PC-9 (cell line): ENCODE data around the gene SYTL5. TPM values are rescaled to one million over a fixed set of nuclear protein-coding genes. Genes with fewer than 3 reads are reported as not detected.

Experiments
- BruUV-seq: library from RNA; stranded (reverse); fragments of 400-500 nt; replicated peaks from 2 replicates; lab custom pipeline; 2021; lab: Mats Ljungman, UMichigan
- CTCF ChIA-PET: fragments of 300-600 bp; sonication (Branson Sonifier 250); formaldehyde crosslinking; loops from one replicate; lab custom pipeline; 2022; ENCODE audit warnings: antibody characterized with exemption; lab: Charles Lee
- POLR2A ChIA-PET: fragments of 300-600 bp; sonication (Branson Sonifier 250); formaldehyde crosslinking; loops from one replicate; lab custom pipeline; 2022; ENCODE audit warnings: antibody characterized with exemption; ENCODE audit not compliant: unreplicated experiment; lab: Charles Lee
- DNase-seq, 2 experiments: peaks; one replicate each; pipeline versions ENCODE4 v3.0.0 to v3.0.0-alpha.2; 2015 to 2022; ENCODE audit warnings: mixed read lengths in 1 of 2
- H2AFZ ChIP-seq: fragments of 200-600 bp; sonication (generic); 2 replicates; pipeline ENCODE4 v1.8.1; 2017; ENCODE audit warnings: antibody characterized with exemption
- H3F3A ChIP-seq: fragments of 200-600 bp; sonication (generic); 2 replicates; pipeline ENCODE4 v1.8.1; 2017; ENCODE audit warnings: antibody characterized with exemption, mild to moderate bottlenecking, low read depth; ENCODE audit not compliant: insufficient read depth
- H3K27ac ChIP-seq: fragments of 200-600 bp; sonication (generic); 2 replicates; pipeline ENCODE4 v1.6.1; 2016; ENCODE audit warnings: mixed run types
- H3K27me3 ChIP-seq: fragments of 200-600 bp; sonication (generic); 2 replicates; pipeline ENCODE4 v1.6.1; 2016; ENCODE audit warnings: low read depth, mixed run types; ENCODE audit not compliant: insufficient read depth
- H3K36me3 ChIP-seq: fragments of 200-600 bp; sonication (generic); 2 replicates; pipeline ENCODE4 v1.6.1; 2016; ENCODE audit warnings: low read depth, mixed run types
- H3K4me1 ChIP-seq: fragments of 200-600 bp; sonication (generic); replicated peaks from 2 replicates; pipeline ENCODE4 v1.6.1; 2016; ENCODE audit warnings: mixed run types; ENCODE audit not compliant: insufficient read depth
- H3K4me2 ChIP-seq: fragments of 200-600 bp; sonication (generic); 2 replicates; pipeline ENCODE4 v1.6.1; 2017; ENCODE audit warnings: mixed run types
- H3K4me3 ChIP-seq: fragments of 200-600 bp; sonication (generic); 2 replicates; pipeline ENCODE4 v1.6.1; 2016; ENCODE audit warnings: mixed run types
- H3K79me2 ChIP-seq: fragments of 200-600 bp; sonication (generic); 2 replicates; pipeline ENCODE4 v1.6.1; 2017; ENCODE audit warnings: low read depth, mixed run types
- H3K9me2 ChIP-seq: fragments of 200-600 bp; sonication (generic); 2 replicates; pipeline ENCODE4 v1.8.1; 2017; ENCODE audit warnings: mild to moderate bottlenecking; ENCODE audit not compliant: insufficient read depth
- H3K9me3 ChIP-seq: fragments of 200-600 bp; sonication (generic); 2 replicates; pipeline ENCODE4 v1.8.1; 2016; ENCODE audit warnings: low read depth; ENCODE audit not compliant: insufficient read depth
- H4K20me1 ChIP-seq: fragments of 200-600 bp; sonication (generic); 2 replicates; pipeline ENCODE4 v1.8.1; 2017; ENCODE audit not compliant: insufficient read depth
- EZH2 ChIP-seq: fragments of 200-600 bp; sonication (generic); IDR thresholded peaks from 2 replicates; pipeline ENCODE4 v1.8.0; 2017; ENCODE audit warnings: antibody characterized with exemption, low read depth
- intact Hi-C: fragments of 100-400 bp; cut with micrococcal nuclease; formaldehyde crosslinking; loops from one replicate; pipeline ENCODE4 v1.10.0; 2022; ENCODE audit not compliant: unreplicated experiment
- total RNA-seq: library from RNA; stranded (reverse); gene quantifications from 2 replicates; pipeline ENCODE4 v1.2.3, GENCODE V29; 2021
- TF ChIP-seq, protein P1 (sequence below): fragments of 200-600 bp; sonication (generic); conservative IDR thresholded peaks from 2 replicates; pipeline ENCODE4 v1.6.1; 2017; ENCODE audit warnings: mixed run types, antibody characterized with exemption, mild to moderate bottlenecking, moderate library complexity

The SYTL5 gene
- total RNA-seq, 1 experiment from 2014 or later: not detected

DNA sequence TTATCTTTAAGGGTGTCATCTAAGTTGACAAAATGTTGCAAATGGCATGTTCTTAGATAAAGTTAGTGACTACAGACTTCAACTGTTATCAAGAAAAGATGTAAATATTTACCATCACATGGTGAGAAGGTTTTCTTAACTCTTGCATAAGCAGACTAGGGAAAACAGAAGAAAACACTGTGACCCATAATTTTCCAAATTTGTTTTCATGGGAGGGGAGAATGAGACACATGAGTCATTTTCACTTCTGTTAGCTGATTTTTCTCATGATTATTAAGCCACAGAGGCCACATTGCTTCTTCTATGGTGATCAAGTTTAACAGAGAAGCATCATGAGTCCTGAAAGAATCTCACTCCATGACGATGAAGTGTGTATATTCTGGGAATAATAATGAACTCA lies 30.2 kb upstream of the SYTL5 start:
- Histone ChIP-seq H4K20me1 (no peaks in the 10 kb centered on the region), H3K27me3 (no peaks in the 10 kb centered on the region), H3K4me1 (no peaks in the 10 kb centered on the region), H3K9me2 (no peaks in the 10 kb centered on the region), H2AFZ (no peak overlapping the region), H3K9me3 (no peaks in the 10 kb centered on the region), H3K36me3 (no peaks in the 10 kb centered on the region), H3K4me3 (no peak overlapping the region), H3F3A (no peaks in the 10 kb centered on the region), H3K79me2 (no peaks in the 10 kb centered on the region), H3K27ac (no peak overlapping the region), H3K4me2 (no peak overlapping the region)
- no peak for DNase-seq
- BruUV-seq: no TSS peak
- intact Hi-C loops: no loop called here
- TF ChIP-seq, protein P1, sequence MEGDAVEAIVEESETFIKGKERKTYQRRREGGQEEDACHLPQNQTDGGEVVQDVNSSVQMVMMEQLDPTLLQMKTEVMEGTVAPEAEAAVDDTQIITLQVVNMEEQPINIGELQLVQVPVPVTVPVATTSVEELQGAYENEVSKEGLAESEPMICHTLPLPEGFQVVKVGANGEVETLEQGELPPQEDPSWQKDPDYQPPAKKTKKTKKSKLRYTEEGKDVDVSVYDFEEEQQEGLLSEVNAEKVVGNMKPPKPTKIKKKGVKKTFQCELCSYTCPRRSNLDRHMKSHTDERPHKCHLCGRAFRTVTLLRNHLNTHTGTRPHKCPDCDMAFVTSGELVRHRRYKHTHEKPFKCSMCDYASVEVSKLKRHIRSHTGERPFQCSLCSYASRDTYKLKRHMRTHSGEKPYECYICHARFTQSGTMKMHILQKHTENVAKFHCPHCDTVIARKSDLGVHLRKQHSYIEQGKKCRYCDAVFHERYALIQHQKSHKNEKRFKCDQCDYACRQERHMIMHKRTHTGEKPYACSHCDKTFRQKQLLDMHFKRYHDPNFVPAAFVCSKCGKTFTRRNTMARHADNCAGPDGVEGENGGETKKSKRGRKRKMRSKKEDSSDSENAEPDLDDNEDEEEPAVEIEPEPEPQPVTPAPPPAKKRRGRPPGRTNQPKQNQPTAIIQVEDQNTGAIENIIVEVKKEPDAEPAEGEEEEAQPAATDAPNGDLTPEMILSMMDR: no peak
- no peak for TF ChIP-seq EZH2
- CTCF ChIA-PET: no interaction called here
- POLR2A ChIA-PET: no interaction called here

DNA sequence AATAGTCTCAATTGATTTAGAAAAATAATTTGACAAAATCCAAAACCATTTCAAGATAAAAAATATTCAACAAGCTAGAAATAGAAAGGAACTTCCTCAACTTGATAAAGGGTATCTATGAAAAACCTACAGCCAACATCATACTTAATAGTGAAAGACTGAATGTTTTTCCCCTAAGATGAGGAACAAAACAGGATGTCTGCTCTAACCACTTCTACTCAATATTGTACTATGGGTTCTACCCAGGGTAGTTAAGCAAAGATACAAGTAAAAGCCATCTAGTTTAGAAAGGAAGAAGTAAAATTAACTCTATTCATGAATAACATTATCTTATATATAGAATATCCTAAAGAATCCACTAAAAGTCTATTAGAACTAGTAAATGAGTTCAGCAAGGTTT lies 21.5 kb upstream of the SYTL5 start:
- Histone ChIP-seq H3K9me2 (no peaks in the 10 kb centered on the region), H3K9me3 (no peaks in the 10 kb centered on the region), H3K79me2 (no peaks in the 10 kb centered on the region), H3K4me2 (no peak overlapping the region), H3F3A (no peaks in the 10 kb centered on the region), H3K27ac (no peak overlapping the region), H2AFZ (no peak overlapping the region), H3K27me3 (no peaks in the 10 kb centered on the region), H3K36me3 (no peaks in the 10 kb centered on the region), H3K4me3 (no peak overlapping the region), H3K4me1 (no peaks in the 10 kb centered on the region), H4K20me1 (no peaks in the 10 kb centered on the region)
- BruUV-seq: no TSS peak
- intact Hi-C loops: no loop called here
- ChIA-PET CTCF (no interaction called here), POLR2A (no interaction called here)
- no peak for TF ChIP-seq EZH2
- TF ChIP-seq, protein P1: no peak
- no peak for DNase-seq

DNA sequence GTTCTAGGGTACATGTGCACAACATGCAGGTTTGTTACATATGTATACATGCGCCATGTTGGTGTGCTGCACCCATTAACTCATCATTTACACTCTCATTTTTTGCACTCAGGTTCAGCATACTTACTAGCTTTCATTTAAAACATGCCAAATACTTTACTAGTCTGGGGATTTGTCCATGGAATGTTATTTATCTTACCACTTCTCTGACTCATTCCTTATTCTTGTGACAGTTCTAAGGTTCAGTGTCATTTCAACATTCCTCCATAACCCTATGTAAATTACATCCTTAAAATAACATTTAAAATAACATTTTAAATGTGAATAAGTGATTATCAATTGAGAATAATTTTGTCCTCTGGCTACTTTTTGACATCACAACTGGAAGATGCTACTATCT lies 19.5 kb upstream of the SYTL5 start:
- no peak overlapping the region for H3K4me2 ChIP-seq
- H4K20me1 ChIP-seq: no peaks in the 10 kb centered on the region
- no peak overlapping the region for H3K4me3 ChIP-seq
- intact Hi-C loops: no loop called here
- DNase-seq: no peak
- CTCF ChIA-PET: no interaction called here
- H3K27me3 ChIP-seq: no peaks in the 10 kb centered on the region
- H3F3A ChIP-seq: no peaks in the 10 kb centered on the region
- no peaks in the 10 kb centered on the region for H3K9me2 ChIP-seq
- no peaks in the 10 kb centered on the region for H3K4me1 ChIP-seq
- no peaks in the 10 kb centered on the region for H3K9me3 ChIP-seq
- no peak overlapping the region for H3K27ac ChIP-seq
- TF ChIP-seq EZH2: no peak
- TF ChIP-seq, protein P1: no peak
- H3K36me3 ChIP-seq: no peaks in the 10 kb centered on the region
- H2AFZ ChIP-seq: no peak overlapping the region
- POLR2A ChIA-PET: no interaction called here
- no TSS peak for BruUV-seq
- no peaks in the 10 kb centered on the region for H3K79me2 ChIP-seq
